GM18951 (cell line): Measurements from ENCODE around the gene SCUBE2.

Experiments used
- POLR2A ChIP-seq: IDR thresholded peaks from 4 replicates; pipeline ENCODE4 v1.6.1; 2011; ENCODE audit warnings: mild to moderate bottlenecking; ENCODE audit not compliant: insufficient read length, insufficient read depth; ENCODE audit errors: extremely low read depth
- in situ Hi-C: fragments of 300-500 bp; cut with MboI; formaldehyde crosslinking; loops from one replicate; pipeline ENCODE4 v1.12.0; 2022; ENCODE audit warnings: low sequenced_read_pairs, mixed read lengths, inconsistent platforms; ENCODE audit not compliant: unreplicated experiment

Gene SCUBE2

GRCh38 chr11:9076046-9076445 is 15.4 kb downstream of the SCUBE2 start:
- in situ Hi-C loops: no loop called here
- TF ChIP-seq POLR2A: no peak

DNA sequence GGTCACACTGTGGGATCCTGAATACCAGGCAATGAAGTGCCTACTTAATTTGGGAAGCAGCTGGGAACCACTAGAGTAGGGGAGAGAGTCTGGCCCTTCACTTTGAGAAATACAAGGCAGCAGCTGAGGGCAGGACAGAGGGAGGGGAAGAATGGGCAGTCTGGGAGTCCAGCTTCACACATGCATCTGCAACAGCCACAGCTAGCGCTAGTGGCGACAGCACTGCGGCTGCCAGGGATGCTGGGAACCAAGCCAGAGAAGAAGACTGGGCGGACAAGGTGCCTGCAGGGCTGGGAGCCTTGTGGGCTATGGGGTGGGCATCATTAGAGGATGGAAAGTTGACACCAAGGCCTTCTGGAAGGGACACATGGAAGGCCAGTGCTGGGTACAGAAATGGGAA is 15.8 kb downstream of the SCUBE2 start:
- in situ Hi-C loops: no loop called here
- no peak for TF ChIP-seq POLR2A

DNA sequence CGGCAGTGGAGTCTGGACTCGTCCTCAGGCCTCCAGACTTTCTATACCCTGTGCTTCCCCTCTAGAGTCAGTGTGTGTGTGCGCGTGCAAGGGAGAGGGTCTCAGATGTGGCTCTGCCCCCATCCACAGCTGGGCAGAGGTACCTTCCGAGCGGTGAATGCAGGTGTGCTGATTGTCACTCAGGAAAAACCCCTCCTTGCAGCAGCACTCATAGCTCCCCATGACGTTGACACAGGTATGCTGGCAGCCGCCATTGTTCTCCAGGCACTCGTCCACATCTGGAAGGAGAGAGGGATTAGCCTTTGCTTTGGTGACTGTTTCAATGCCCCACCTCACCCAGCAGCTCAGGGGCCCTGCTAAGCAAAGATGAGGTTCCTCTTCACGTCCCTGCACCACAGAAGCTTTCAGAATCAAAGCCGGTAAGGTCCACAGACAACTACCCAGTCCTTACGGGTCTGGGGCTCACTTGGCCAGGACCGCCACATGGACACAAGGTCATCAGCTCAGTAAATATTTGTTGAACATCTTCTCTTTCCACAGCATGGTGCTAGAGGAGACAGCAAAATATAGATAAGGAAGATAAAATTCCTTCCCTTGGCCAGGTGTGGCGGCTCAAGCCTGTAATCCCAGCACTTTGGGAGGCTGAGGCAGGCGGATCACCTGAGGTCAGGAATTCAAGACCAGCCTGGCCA is 16.9 kb downstream of the SCUBE2 start:
- in situ Hi-C loops: no loop called here
- no peak for TF ChIP-seq POLR2A

DNA sequence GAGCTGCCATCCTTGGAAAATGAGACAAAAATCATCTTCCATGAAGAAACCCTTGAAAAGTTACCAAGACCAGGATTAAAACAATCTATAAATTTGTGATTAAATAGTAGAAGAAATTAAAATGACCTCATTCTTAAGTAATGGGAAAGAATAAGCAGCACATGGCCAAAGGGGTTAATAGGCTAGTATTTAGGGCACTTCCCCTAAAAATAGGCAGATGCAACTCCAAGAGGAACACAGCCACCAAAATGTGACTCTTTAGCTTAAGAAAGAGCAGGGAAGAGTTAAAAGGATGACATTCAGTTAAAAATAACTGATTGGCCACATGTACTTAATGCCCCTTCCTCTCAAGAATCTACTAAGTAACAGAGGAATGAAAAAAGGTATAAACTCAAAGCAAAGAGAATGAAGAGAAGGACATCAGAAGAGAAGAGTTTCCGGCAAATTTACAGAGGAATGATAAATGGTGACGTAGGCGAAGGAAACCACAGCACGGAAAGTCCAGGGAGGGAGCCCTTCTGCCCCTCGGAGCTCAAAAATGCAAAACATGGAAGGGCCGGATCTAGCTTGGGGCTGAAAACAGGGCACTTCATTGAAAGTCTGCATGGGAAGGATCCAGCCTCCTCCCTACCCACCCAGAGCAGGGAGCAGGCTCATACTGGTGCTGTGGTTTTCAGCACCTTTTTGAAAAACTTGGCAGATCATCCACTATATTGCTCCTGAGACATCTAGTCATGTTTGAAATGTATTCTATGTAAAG is 17.8 kb downstream of the SCUBE2 start:
- no peak for TF ChIP-seq POLR2A
- in situ Hi-C loops: no loop called here

DNA sequence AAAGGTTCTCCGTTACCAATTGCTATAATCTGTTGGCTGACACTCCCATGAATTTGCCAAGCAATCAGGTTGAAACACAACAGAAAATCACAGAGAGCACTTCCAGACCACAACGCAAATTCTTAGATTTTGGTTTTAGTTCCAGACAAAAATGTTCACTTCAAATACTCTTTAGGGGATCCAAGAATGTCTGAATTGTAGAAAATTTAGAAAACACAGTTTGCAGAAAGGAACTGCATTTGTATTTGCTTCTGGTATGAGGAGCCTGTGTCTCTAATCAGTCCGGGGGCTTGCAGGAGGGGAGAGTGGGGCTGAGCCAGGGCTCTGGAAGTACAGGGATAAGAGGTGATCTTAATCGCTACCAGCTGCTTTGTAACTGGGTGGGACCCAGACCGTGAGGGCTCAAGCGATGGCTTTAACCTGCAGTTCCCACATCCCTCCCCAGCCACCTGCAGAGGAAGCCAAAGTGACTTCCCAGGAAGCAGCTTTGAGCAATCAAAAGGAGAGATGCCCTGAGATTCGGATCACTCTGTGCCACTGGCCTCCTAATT is 18.7 kb downstream of the SCUBE2 start:
- in situ Hi-C loops: no loop called here
- no peak for TF ChIP-seq POLR2A

- in situ Hi-C loops: no loop called here
- no peak for TF ChIP-seq POLR2A
These were observed 19.7 kb downstream of the SCUBE2 start for GRCh38 chr11:9071692-9072091.

GRCh38 chr11:9070749-9071491 is 20.5 kb downstream of the SCUBE2 start:
- in situ Hi-C loops: no loop called here
- no peak for TF ChIP-seq POLR2A

GRCh38 chr11:9069862-9070470 is 21.4 kb downstream of the SCUBE2 start:
- TF ChIP-seq POLR2A: no peak
- in situ Hi-C loops: no loop called here

- in situ Hi-C loops: no loop called here
- TF ChIP-seq POLR2A: no peak
These were observed 22.1 kb downstream of the SCUBE2 start for GRCh38 chr11:9069256-9069655.

- no peak for TF ChIP-seq POLR2A
- in situ Hi-C loops: no loop called here
These were observed 24.9 kb downstream of the SCUBE2 start for GRCh38 chr11:9066433-9066925.

DNA sequence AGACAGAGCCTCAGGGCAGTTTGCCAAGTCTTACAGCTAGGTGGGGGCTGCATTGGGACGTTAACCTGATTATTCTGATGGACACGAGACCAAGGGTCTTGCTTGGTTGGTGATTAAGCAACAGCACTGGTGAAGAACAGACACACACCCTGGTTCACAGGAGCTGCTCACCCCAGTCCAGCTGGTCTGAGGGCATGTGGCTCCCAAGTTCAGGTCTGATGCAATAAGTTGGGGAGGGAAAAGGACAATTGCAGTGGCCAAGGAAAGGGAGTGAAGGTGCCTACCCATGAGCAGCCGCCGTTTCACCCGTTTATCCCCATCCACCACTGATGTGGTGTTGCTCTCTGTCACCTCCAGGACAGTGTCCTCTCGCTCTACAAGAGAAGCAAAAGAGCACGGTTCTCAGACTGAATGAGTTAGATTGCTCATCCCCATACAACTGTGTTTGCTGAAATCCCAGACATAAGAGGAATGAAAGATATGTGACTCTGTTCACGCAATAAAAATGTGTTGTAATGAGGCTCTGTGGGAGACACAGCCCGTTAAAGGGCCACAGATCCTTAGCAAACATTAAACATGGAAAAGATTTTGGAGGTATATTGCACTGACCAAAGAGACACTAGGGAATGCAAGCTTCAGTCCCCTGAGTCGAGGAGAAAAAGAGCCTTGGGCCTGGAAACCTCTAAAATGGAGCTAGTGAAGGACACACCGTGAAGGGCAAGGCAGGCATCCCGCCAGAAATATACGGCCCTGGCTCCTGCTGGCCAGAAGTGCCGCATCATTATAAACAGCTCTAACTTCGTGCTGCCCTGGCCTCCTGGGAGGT is 25.6 kb downstream of the SCUBE2 start:
- TF ChIP-seq POLR2A: no peak
- in situ Hi-C loops: no loop called here

GRCh38 chr11:9061807-9062206 is 29.6 kb downstream of the SCUBE2 start:
- in situ Hi-C loops: no loop called here
- TF ChIP-seq POLR2A: no peak

GRCh38 chr11:9060700-9061111 is 30.7 kb downstream of the SCUBE2 start:
- in situ Hi-C loops: no loop called here
- TF ChIP-seq POLR2A: no peak
